Fibroblast of villous mesenchyme (primary cell): ENCODE data around the gene TRIM8. TPM values are rescaled to one million over a fixed set of nuclear protein-coding genes. Genes with fewer than 3 reads are reported as not detected.

ENCODE experiments used
- DNase-seq: peaks from one replicate; pipeline ENCODE4 v3.0.0-alpha.2; 2010; ENCODE audit warnings: low read depth
- H3K4me3 ChIP-seq: 2 replicates; pipeline ENCODE4 v1.5.1; 2011; ENCODE audit warnings: low read depth, mild to moderate bottlenecking, low read length
- CTCF ChIP-seq: IDR thresholded peaks from 2 replicates; pipeline ENCODE4 v1.5.1; 2012; ENCODE audit warnings: low read depth, mild to moderate bottlenecking, low read length; ENCODE audit not compliant: insufficient read depth
- total RNA-seq: library from RNA; depleted of rRNA; stranded (reverse); fragments of >200 nt; gene quantifications from 2 replicates; pipeline ENCODE4 v1.2.3, GENCODE V29; 2012

Gene TRIM8
- total RNA-seq, 1 donor = 116 TPM

GRCh38 chr10:102641880-102642735 lies 2.2 kb upstream of the TRIM8 start:
- TF ChIP-seq CTCF = no peak
- DNase-seq = peak; percentile 98
- peak overlapping the region; percentile 97 for H3K4me3 ChIP-seq

DNA sequence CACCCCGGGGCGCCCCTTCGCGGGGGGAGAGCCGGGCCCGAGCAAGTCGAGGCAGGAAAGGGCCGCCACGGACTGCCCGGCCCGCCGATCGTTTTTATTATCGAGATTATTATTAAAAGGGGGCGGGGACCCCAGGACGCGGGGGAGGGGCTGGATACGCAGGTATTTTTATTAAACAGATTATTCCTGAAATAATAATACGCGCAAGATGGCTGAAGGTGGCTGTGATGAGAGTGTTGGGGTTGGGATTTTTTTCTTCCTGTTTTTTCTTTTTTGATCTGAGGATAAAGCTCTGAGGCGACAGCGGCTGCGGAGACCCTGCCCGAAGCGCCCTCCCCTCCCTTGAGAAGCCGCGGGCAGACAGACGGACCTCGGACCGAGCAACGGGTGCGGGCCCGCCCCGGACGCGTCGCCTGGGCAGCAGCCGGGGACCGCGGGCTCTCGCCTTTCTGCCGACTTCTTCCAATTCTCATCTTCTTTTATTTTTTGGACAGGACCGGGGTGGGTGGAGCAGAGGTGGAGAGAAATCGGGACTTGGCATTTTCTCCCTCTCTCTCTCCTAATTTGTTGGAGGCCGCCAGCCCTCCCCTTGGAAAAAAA lies 1.4 kb upstream of the TRIM8 start:
- no peak for TF ChIP-seq CTCF
- peak; percentile 71 for DNase-seq
- peak overlapping the region; percentile 97 for H3K4me3 ChIP-seq

GRCh38 chr10:102643336-102644065 lies 778 bp upstream of the TRIM8 start:
- no peak for TF ChIP-seq CTCF
- peak overlapping the region; percentile 97 for H3K4me3 ChIP-seq
- peak; percentile 76 for DNase-seq

GRCh38 chr10:102644646-102645387 lies 538 bp downstream of the TRIM8 start:
- H3K4me3 ChIP-seq = peak overlapping the region; percentile 97
- DNase-seq = peak; percentile 73
- TF ChIP-seq CTCF = peak; percentile 61

- peak; percentile 84 for DNase-seq
- peak overlapping the region; percentile 97 for H3K4me3 ChIP-seq
- no peak for TF ChIP-seq CTCF
Measured at GRCh38 chr10:102645388-102645740, 1.1 kb downstream of the TRIM8 start.
